GM19468 (cell line): ENCODE results near the gene IL33.

Source experiments
- ATAC-seq: cut with Tn5 transposase; IDR thresholded peaks from one replicate; pipeline ENCODE4 v1.9.1; 2021; ENCODE audit warnings: mild to moderate bottlenecking, moderate library complexity, moderate number of reproducible peaks; ENCODE audit not compliant: unreplicated experiment; ENCODE audit errors: extremely low read depth

Gene IL33

DNA sequence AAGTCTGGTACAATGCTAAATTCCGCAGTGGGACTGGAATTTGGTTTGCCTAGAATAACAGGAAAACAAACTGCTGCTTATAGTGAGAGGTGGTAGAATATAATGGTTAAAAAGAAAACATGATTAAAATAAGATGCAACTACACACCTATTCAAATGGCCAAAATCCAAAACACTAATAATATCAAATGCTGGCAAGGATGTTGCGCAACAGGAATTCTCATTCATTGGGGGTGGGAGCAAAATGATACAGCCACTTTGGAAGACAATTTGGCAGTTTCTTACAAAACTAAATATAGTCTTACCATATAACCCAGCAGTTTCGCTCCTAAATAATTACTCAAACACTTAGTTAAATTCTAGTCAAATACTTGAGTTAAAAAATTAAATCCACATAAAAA, 61.8 kb downstream of the IL33 start:
- no peak for ATAC-seq

GRCh38 chr9:6301858-6302257, 86.3 kb downstream of the IL33 start:
- no peak for ATAC-seq

- no peak for ATAC-seq
These were observed 86.8 kb downstream of the IL33 start for GRCh38 chr9:6302417-6302816.

DNA sequence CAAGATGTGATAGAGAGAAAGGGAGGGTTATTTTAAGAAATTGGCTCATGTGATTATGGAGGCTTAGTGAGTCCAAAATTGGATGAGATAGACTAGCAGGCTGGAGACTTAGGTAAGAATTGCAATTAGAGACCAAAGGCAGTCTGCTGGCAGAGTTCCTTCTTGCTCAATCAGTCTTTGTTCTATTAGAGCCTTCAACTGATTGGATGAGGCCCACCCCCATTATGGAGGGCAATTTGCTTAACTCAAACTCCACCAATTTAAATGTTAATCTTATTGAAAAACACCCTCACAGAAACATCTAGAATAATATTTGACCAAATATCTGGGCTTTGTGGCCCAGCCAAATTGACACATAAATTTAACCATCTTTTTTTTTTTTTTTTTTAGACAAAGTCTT, 88.6 kb downstream of the IL33 start:
- ATAC-seq: no peak

DNA sequence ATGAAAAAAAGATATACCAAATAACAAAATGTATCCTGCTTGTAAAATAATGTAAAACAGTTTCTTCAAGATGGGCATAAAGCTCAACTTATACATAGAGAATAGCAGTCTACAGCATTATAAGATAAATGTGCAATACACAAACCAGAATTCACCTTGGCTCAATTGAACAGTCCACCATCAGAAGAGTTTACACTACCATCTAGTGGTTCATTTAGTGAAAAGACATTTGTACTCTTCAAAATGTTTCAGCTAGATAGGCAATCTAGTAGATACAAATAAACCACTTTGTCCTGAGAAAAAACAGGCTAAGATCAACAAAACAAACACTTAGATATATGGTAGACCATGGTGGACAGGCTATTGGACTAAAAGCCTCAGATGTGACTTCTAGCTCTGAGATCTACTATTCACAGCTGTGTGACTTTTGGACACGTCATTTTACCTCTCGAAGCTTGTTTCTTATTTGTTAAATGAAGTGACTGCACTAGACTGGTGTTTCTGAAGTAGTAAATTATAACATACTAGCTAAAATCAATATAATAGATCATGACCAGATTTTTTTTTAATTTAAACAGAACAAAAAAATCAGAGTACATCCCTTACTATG, 90.5 kb downstream of the IL33 start:
- ATAC-seq: no peak
